Activated naive CD4-positive, alpha-beta T cell treated with Interleukin-2 at 50 U/mL for 16 hours (primary cell): ENCODE measurements around the gene COBL.

Source experiments
- DNase-seq: peaks from one replicate; pipeline ENCODE4 v3.0.0-alpha.2; 2020

COBL gene

DNA sequence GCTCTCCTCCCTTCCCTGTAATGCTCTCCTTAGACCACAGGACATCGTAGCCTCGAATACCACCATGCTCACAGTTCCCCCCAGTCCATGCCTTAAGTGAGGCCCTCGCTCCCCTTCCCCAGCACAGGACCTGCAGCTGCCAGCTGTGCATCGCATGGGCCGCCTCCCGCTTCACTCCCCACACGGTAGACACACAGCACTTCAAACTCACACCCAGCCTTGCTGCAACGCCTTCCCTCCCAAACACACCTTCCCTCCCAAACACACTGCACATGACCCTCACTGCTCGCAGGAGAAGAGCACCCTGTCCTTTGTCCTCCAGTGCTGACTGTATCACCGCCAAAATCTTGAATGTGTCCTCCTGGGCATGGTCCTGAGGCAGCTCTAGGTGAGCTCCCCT lies 42.6 kb downstream of the COBL start:
- no peak for DNase-seq

DNA sequence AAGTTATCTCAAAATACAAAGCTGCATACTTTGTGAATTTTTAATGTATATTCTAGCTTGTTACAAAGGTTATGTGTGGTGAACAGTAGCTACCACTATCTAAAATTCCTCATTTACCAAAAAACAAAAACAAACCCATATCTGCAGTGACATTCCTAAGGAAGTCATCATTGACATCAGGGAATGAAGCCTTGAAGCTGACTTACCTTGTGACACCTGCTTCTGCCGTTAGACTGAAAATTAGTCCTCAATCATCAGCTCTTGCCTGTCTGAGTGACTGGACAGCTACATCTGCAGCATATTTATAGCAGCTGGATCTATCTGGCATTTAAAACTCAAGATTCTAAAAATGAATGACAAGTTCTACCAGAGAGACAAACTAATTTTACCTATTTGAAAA lies 43.2 kb downstream of the COBL start:
- no peak for DNase-seq

DNA sequence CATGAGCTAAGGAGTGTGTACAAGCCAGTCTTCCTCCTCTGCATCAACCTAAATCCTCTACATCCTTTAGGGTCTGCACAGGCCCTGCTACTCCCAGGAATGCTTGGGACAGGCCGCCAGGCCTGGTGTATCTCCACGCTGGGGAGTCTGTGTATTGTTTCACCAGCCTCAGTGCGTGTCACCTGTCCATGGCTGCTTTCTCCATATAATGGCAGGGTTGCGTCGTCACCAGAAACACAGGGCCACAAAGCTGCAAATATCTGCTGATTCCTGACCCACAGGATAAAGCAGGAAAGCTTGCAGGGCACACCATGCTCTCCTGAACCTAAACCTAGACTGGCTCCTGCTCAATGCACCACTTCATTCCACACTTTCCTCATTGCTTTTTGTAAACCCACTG lies 45.6 kb downstream of the COBL start:
- no peak for DNase-seq

DNA sequence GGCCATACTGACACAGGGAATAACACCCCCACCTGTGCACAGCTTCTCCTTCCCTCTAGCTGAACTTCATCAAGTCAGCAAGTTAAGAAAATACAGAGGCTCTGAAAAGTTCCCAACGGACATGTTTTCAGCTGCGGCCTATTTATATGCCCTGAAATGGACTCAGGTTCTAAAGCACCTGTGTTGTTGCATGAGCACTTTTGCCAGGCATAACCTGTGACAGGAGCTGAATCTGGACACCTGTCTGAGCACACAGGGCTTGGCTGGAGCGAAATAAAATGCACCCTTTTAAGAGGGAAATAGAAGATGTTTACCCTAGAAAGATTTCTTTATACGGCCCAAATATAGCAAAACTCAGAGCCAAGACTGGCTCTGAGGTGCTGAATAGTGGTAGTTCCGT lies 46.7 kb downstream of the COBL start:
- DNase-seq: no peak

DNA sequence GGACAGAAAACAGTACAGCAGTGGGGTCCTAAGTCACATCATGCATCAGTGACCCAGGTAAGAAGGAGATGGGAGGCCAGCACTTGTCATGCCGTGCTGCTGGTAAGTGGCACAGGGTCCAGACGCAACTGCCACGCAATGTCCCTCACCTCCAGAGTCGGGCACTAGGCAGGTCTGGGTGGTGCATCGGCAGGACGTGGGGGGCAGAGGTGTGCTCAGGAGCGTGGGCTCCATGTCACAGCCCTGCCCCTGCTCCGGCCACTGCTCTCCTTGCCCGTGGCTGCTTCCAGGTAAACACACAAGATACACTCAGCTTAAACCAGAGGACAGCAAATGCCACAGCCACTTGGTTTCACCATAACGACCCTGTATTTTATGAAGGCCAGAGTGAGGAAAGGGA lies 47.3 kb downstream of the COBL start:
- no peak for DNase-seq

DNA sequence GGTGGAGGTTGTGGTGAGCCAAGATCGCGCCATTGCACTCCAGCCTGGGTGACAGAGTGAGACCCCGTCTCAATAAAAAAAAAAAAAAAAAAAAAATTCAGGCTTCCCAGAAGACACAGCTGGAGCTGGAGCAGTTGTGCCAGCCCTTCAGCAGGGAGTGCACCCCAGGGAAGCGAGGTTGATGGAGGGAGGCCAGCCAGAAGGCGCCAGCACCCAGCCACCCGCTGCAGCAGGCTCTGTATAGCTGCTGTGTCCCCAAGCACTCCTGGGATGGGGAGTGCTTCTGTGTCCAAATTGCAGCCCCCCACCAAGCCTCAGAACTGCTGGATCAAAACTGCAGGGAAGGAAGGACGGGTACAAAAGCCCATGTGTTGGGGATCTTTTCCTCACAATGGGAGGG lies 47.8 kb downstream of the COBL start:
- DNase-seq: no peak

DNA sequence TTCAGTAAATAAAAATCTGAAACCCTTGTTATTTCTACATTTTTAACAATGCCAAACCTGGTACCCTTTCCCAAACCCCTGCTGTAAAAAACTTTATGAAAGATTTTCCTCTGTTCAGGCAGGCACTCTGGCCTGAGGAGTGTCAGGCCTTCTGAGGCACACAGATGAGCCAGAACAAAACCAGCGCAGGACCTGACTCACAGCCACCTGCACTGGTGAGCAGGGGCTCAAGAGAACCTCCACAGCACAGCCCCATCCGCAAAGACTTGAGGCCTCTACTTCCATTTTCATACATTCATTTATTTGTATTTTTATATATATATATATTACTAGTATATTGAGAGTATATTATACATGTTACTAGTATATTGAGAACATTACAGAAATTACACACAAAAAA lies 49.4 kb downstream of the COBL start:
- DNase-seq: no peak

DNA sequence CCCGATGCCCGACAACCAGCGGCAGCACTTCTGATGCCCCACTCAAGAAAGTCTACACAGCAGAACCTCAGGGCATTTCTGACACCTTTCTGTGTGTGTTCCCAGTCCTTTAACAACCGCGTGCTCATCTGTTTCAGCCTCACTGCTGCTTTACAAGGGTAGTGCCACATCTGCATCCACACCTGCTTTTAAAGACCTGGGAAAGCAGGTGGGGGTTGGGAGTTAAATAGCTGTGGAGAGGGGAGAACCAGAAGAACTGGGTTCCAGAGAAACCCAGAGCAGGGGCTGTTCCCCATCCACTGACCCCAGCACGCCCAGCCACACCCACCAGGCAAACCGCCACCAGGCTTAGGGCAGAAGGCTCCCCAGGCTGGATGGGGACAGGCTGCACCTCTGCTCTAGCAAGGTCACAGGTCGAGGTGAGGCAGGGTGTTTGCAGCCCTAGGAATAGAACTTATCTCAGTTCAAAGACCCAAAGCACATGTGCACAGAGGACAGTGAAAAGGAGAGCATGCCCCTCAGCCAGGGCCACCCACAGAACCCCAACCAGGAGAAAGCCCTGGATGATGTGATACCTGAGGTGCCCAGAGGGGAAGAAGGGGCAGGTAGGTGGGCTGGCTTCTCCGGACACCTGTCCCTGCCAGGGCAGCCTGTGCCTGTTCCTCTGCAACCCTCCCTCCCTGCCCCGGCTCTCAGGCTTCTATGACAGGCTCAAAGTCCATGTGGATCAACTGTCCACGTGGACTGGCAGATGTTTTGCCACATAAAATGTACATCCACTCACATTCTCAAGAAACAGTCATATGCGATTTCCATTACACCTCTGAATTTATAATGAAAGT lies 51.3 kb downstream of the COBL start:
- no peak for DNase-seq

DNA sequence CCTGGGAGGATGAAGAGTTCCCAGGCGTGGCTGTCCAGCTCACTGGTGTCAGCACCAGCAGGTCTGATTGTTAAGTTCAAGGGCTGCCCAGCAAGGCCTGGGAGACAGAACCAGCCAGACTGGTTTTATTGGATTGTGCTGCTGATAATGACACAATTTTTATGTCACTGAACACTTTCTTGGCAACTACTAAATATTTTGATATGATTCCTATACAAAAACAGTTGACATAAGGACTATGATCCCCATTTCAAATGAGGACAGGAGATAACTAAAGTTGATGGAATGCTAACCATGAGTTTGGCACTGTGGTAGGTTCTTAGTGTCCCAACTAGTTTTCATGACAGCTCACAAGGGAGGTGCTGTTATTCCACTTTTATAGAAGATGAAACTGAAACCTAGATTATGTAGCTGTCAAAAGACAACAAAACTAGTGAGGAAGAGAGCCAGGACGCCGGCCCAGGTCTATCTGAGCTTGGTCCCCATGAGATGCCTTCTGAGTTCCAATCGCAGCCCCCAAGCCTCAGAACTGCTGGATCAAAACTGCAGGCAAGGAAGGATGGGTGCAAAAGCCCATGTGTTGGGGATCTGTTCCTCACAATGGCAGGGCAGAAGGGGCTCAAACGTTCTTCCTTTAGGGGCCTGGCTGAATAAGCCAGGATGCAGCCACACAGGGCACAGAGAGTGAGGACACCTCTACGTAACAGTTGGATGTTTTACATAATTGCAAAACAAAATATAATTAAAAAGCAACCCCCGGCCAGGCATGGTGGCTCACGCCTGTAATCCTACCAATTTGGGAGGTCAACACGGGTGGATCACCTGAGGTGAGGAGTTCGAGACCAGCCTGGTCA lies 52.8 kb downstream of the COBL start:
- no peak for DNase-seq

DNA sequence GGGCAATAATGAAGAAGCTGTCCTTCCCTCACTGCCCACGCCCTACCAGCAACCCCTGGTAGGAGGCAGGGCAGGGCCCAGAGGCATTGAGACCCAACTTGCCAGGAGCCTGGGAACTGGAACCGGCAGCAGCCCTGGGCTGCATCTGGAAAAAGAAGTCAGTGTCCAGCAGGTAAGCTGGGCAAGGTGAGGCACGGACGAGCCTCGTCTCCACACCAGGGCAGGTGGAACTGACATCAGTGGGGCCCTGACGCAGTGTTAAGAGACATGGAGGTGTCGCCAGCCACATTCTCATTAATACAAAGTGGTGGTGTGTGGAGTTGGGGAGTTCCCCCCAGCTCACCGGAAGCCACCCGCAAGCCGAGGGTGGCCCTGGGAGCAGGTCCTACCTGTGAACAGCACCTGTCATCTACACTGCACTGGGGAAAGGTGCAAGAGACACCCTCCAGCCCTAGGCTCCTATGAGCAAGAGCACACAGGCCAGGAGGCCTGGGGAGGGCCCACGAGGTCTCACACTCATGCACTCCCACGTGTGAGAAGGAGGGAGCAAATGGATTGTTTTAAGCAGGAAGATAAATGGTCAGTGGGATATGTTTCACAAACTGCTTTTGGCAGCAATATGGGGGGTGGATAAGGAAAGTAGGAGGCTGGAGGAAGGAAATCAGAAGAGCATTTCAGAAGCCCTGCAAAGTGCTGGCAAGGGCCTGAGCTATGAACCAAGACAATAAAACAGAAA lies 53.6 kb downstream of the COBL start:
- DNase-seq: no peak

DNA sequence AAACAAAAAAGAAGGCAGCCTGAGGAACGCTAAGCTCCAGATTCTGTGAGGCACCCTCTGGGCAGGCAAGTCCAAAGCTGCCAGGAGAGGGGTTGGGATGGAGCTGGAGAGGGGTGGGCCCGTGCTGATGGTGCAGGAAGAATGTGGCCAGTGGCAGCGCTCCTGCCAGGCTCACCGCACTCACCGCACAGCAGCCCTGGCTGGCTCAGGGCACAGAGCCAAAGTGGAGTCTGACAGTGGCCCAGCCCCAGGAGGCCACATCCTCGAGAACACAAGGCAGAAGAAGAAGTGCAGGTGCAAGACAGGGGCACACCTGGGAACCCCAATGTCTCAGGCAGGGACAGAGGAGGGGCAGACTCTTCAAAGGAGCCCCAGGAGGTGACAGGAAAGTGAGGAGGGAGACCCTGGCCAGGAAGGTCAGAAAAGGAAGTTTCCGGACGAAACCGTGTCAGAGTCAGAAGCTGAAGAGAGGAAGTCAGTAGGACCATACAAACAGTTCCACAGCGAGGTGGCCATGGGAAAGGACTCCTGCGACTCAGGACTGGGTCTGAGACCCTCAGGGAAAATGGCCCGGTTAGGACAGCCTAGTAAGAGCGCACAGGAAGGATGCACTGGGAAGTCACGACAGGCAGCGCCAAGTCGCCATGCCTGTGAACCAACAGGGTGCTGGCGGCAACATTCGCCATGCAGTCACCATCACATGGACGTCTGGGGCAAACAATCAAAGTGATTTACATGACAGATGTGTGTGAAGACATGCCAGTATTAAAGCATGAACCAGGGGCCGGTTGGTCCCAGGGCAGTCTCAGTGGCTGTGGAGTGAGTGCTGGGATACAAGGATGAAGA lies 54.4 kb downstream of the COBL start:
- DNase-seq: no peak

DNA sequence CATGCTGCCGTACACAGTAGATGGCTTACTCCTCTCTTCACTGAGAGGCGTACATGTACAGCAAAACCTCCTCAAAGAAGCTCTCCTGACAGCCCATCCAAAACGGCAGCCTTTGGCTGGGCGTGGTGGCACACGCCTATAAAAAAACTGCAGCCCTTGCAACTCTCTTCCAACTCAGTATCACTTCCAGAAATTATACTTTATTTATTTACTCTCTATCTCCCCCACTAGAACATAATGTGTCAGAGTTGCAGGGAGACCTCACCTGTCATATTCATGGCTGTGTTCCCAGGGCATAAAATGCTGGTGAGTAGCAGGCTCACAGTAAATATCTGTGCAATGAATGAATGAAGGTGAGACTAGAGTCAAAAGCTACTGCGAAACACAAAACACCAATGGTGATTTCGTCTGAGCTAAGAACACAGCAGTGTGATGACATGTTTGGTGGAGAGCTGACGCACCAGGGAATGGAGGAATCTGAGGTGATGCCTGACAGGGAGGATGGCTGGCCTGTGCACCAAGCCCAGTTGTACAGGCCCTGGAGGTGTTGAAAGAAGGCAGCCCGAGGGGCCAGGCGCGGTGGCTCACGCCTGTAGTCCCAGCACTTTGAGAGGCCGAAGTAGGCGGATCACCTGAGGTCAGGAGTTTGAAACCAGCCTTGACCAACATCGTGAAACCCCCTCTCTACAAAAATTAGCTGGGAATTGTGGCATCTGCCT lies 55.3 kb downstream of the COBL start:
- no peak for DNase-seq

DNA sequence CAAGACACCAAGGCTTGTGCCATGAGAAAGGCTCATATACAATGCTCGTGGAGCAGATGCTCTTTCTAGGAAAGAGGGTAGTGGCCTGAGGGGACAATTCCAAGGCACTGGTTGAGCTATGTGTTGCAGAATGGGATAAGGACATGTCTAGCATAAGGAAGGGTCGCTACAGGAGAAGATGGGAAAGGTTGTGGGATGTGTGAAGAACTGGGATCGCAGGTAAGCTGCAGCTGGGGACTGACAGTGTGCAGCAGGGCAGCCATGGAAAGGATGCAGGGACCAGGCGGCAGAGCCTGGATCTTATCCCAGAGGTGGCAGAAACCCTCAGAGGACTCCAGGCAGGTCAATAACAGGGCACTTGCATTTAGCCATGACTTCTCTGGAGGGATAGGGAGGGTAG lies 56.1 kb downstream of the COBL start:
- DNase-seq: no peak

DNA sequence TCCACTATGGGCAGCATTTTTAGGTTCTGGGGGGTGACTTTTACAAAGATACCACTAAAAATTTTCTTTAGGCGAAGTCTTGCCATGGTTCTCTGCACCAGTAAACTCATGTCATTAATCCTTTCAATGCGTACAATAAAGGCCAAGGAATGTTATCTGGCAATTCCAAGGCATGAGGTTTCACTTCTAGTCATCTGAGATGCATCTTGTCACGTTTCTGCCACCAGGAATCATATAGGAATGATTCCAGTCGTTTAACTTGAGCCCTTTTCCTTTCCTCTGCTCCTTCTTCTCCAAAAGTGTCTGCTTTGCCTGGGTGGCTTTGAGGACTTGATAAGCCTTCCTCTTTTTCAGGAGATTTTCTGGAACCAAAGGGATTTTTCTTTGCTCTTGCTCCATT lies 56.8 kb downstream of the COBL start:
- DNase-seq: no peak

DNA sequence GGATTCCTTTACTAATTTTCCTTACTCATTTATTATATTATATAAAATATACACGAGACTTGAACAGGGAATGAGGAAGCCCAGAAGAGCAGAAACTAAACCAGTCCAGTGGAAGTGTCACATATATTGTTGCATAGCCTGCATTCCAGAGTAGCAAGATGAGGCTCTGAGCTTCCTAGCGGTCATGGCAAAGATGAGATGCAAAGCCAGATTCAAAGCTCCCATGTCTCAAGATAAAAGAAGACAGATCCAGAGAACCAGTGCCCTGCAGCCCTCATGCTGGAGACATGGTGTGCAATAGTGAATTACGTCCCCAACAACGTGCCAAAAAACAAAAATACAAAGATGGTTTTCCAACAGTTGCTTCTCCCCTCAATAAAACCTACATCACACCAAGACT lies 59.7 kb downstream of the COBL start:
- DNase-seq: no peak

DNA sequence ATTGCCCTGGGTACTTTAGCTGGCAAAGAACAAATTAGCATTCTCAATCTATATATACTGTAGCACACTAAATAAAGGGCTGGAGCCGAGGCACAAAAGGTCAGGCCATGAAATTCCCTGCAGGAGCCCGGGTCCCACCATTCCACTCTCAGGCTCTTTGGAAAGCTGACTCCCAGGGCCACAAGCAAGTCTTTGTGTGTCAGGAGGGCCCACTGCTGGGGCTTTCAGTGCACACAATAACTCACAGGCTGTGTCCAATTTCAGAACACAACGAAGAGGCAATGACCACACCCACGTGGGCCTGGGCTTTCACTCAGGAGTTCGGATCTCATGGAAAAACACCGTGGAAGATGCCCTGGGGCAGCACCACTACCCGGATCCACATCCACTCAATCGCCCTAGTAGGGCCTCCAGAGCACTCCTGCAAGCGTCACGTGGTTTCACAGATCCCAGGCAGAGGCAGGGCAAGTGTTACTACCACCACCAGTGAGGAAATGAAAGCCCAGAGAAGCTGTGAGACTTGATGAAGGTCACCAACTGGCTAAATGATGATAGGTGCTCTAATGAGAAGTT lies 60.3 kb downstream of the COBL start:
- DNase-seq: no peak

DNA sequence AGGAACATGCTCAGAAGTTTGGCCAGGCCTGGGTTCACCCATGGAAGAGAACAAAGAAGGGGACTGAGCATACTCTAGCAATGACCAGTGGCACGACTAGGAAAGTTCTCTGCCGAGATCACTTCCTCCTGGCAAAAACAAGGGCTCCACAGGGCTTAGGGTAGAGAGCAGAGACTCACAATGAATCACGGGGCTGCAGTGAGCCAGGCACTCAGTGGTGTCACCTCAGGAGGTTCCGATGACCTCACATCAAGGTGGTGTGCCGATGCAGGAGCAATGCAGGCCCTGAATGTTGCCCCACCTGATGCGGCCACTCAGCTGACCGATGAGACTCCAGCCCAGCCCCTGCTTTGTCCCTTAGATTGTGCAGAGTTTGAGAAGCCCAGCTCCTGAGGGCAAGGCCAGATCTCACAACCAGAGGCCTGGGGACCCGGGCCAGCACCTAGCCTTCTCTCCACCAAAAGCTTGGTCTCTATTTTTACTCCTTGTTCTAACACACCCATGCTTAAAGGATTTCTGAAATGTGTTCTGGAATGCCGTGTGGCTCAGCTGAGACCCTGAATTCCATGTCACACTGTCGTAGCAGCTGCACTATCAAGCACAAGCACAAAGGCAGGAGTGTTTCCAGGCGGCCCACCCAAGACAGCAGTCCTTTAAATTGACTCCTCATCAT lies 60.9 kb downstream of the COBL start:
- no peak for DNase-seq

DNA sequence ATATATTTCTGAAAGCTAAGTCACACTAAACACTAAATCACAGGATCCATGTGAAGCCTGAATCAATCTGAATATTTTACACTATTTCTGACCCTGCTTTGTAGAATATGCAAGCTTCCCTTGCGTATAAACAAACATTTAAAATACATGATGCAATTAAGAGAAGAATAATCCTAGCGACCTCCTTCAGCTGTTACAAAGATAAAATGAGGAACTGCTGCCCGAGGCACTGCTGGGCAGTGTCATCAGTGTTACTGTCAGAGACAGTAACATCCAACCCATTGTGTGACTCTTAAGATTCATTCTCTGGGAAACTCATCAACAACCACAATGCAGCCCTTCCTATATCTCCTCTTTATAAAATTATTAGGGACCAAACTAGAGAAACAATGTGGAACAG lies 61.6 kb downstream of the COBL start:
- no peak for DNase-seq

DNA sequence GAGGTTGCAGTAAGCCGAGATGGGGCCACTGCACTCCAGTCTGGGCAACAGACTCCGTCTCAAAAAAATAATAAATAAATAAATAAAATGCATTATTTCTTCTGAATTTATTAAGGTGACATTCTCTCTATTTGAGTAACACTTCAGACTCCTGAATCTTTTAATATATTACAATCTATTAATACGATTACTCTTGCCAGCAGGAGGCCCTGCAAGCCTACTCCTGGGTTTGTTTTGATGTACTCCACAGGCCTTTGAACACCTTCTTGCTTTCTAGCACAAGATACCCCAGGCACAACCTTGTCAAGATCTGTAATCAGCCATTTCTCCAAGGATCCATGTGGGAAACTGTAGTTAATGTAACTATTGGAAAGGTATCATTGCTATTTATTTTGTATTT lies 63.5 kb downstream of the COBL start:
- DNase-seq: no peak

DNA sequence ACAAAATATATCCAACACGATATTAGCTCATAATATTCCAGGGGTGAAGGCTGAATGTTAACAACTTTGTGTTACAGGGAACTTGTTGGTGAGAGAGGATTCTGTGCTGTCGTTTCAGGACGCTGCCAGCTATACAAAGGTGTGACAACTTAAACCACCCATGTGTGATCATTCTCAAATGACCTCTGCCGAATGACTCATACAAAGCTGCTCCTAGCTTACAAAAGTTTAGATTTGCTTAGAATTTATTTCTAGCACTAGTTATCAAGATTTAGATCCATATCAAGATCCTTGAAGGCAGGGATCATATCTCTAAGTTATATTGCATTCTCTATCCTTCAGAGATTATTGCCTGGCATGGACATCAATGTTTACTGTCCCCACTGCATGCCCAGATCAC lies 65.3 kb downstream of the COBL start:
- DNase-seq: no peak

DNA sequence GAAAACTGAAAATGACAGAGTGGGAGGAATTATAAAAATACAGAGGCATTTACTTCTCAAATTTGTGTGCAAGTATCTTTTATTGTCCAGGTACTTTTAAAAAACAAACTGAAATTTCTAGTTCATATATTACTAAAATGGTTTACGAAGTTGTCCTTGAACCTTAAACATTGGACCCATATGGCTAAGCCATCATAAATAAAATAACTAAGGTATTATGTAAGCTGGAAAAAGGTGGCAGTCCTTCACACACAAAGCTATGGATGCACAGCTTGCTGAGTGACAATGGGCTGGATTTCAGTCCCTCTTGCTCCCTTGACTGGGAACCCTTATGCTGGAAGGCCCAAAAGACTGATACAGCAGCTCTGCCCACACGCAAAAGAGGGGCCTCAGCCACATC lies 66.1 kb downstream of the COBL start:
- no peak for DNase-seq
